HG02943 (cell line): ENCODE results near the gene CYP3A7.
A peak's percentile ranks its signal among the peaks of the same experiment; 100 is the strongest.
"Not testable (repeated sequence)": the region's sequence is repeated elsewhere in the genome, so short reads cannot be mapped to it uniquely, and the experiment has no call there.

Experiments used
- ATAC-seq: cut with Tn5 transposase; IDR thresholded peaks from one replicate; pipeline ENCODE4 v1.9.1; 2021; ENCODE audit warnings: mild to moderate bottlenecking, low read depth, moderate library complexity; ENCODE audit not compliant: unreplicated experiment

CYP3A7 gene

DNA sequence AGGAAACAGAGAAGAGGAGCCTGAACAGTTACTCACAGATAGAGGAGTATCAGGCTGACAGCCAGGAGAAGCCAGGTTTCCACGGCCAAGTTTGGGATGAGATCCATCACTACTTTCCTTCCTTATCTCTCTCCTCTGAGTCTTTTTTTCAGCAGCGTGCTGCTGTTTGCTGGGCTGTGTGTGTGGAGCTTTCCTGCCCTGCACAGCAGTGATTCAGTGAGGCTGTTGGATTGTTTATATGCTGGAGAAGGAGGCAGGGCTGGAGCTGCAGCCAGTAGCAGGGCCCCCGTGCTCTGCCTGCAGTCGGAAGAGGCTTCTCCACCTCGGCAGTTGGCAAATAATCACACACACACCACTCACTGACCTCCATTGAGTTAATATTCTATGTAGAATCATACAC is at the start of gene CYP3A7:
CYP3A7 (minus strand) TSS at position 210 of the 400 bp plus-strand sequence; CDS start at position 107, 103 bp downstream.
- no peak for ATAC-seq

DNA sequence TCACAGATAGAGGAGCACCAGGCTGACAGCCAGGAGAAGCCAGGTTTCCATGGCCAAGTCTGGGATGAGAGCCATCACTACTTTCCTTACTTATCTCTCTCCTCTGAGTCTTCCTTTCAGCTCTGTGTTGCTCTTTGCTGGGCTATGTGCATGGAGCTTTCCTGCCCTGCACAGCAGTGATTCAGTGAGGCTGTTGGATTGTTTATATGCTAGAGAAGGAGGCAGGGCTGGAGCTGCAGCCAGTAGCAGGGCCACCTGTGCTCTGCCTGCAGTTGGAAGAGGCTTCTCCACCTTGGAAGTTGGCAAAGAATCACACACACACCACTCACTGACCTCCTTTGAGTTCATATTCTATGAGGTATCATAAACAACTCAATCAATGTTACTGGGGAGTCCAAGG is 49.0 kb upstream of the CYP3A7 start, which contains the start of gene CYP3A4:
CYP3A4 (minus strand) TSS at position 178 of the 400 bp plus-strand sequence; CDS start at position 75, 103 bp downstream.
- no peak for ATAC-seq

DNA sequence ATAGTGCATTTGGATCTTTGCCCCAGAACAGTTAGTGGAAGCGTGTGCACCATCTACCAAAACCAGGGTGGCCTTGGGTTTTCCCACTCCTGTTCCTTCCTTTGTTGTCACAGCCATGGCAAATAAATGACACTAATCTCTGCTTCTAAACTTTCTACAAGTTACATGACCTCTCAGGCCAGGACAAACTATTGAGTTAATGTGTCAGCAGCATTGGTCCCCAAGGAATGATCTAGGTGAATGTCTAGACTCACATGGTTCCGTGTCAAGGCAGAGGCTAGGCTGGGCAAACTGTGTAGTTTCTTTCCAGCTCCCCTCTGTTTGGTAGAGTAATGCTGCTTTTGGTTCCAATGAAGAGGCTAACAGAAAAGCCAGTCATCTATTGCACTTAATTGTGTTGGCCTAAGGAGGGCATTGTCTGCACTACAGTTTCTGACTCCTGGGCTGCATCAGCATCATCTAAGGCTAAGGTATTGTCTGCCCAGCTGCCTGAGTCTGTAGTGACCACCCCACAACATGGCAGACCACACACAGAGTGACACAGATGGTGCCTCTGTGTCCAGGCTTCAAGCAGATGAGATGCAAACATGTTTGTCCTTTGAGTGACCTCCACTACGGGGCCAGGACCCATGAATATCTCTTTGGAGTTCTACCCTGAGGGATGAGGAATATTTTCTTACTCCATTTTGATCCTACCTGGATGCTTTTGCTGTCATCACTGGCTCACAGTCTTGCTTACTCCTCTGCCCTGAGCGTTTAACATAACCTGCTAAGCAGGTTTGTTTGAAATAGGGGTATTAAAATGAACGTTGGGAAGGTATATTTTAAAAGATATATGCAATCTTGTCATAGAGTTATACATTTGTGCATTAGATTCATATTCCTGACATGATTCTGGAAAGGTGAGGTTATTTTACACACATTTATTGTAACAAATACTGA is 47.3 kb upstream of the CYP3A7 start:
- ATAC-seq, result no peak

DNA sequence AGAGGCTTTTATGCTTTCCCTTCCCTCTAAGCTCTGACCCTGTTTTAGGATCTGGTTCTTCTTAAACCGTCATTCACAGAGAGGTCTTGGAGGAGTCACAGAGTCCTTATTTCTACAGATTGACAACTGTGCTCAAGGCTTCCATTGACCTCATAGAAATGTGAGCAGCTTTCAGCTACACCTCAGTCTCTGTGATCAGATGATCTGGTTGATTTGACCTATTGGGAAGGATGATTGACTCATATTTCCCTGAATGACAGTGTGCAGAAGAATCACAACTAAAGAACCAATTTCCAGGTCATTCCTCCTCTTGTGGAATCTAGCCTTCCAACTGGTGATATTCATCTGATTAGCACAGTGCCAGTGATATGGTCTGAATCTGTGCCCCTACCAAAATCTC is 45.6 kb upstream of the CYP3A7 start:
- no peak for ATAC-seq

DNA sequence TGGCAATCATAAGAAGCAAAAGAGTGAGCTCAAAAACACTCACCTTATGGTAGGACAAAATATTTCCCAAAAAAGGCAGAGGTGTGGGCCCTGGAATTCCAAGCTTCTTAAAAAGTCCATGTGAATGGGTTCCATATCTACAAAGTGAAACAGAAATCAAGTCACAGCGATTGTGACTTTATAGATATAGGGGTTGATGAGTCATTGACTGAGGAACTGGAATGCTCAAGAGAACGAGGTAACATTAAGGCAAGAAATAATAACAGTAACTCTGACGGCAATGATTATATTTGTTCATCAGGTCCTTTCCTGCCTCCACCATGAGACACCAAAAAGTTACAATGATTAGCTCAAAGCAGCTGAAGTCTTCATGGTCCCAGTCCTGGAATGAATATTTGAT is 45.0 kb upstream of the CYP3A7 start:
- ATAC-seq, result no peak

DNA sequence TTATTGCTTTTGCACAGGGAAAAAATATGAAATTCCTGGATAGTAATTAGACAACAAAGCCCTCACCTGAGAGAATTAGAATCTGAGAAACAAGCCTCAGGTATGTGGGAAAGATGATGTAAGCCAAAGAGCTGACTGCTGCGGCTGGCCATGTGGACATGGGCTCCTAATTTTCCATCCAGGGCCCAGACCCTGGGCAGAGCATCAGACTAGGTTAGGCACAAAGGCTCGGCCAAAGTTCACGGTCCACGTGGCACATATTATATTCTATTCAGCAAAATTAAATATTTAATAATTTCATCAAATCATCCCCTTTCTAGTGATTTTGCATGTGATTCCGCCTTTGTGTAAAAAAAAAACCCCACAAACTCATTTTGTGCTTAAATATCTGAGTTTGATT is 43.9 kb upstream of the CYP3A7 start:
- ATAC-seq, result no peak

DNA sequence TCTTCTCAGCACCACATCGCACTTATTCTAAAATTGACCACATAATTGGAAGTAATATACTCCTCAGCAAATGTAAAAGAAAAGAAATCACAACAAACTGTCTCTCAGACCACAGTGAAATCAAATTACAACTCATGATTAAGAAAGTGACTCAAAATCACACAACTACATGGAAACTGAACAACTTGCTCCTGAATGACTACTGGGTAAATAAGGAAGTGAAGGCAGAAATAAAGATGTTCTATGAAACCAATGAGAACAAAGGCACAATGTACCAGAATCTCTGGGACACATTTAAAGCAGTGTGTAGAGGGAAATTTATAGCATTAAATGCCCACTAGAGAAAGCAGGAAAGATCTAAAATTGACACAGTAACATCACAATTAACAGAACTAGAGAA is 38.4 kb upstream of the CYP3A7 start:
- not testable (repeated sequence) for ATAC-seq

DNA sequence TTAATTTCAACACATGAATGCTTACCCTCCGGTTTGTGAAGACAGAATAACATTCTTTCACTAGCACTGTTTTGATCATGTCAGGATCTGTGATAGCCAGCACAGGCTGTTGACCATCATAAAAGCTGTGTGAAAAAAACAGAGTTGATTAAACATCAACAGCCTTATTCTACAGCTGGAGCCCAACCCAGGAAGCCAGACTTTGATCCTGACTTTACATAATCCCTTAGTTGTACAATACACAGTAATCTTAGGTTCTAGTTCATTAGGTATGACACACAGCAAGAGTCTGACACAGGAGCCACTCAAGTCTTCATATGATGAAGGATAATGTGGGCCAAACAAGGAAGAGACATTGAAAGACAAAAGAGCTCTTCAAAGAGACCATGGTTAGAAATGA is 37.6 kb upstream of the CYP3A7 start:
- ATAC-seq, result no peak

DNA sequence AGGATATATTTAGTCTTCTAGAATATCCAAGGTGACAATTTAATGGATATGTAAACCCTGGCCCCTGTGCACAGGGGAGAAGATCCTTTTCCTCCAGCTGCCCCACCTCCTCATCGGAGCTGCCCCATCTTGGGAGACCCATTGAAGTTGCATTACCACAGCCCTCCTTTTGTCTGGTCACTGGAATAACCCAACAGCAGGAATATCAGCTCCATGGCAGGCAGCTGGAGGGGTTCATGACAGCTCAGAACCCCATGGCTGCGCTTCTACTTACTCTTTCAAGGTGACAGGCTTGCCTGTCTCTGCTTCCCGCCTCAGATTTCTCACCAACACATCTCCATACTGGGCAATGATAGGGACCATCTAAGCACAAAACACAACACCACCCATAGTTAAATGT is 34.5 kb upstream of the CYP3A7 start:
- not testable (repeated sequence) for ATAC-seq

DNA sequence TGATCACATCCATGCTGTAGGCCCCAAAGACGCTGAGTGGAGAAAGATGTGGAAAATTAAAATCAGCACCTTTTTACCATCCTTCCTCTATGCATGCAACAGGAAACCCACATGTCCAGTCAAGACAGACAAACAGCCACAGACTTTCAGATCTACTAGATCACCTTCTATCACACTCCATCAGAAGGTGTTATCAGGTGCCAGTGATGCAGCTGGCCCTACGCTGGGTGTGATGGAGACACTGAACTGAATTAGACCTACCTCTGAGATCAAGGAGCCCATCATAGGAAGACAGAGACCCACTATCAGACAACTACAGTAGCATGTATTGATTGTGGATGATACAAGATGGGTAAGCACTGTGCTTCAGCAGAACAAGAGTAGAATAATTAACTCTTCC is 33.5 kb upstream of the CYP3A7 start:
- no peak for ATAC-seq

DNA sequence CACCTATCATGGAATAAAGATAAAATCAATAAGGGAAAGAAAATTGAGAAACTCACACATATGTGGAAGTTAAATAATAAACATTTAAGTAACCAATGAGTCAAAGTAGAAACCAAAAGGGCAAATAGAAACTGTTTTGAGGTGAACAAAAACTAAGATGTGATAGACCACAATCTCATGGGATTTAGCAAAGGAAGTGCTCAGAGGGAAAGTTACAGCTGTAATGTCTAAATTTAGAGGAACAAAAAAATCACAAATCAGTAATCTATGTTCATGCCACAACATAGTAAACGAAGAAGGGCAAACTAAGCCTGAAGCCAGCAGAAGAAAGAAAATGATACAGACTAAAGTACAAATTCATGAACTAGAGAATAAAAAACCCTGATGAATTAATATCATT is 32.7 kb upstream of the CYP3A7 start:
- ATAC-seq, result peak; percentile 71

DNA sequence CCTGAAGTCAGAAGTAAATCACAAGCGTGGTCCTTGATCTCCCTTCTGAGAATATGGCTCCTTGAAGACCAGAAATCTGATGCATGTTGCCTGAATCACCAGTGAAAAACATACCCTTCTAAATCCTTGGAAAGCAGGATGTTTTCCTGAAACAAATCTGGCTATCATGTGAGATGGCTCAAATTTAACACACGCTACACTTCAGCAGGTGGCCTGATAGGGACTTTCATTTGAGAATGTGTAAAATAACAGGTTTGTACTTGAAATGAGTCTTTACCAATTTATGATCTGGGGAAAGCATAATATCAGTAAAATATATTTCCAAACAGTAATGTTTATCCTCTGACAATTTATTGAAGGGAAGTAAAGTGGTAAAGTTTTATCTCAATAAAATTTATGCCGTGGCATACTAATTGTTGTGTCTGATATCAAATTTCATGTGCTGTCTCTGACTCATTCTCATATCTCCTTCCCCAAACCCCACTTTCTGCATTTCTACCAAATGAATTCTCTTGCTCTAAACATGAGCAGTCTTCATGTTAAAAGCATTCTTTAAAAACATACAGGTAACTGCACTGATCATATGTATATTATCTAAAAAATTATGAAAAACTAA is 31.6 kb upstream of the CYP3A7 start:
- ATAC-seq, result no peak

DNA sequence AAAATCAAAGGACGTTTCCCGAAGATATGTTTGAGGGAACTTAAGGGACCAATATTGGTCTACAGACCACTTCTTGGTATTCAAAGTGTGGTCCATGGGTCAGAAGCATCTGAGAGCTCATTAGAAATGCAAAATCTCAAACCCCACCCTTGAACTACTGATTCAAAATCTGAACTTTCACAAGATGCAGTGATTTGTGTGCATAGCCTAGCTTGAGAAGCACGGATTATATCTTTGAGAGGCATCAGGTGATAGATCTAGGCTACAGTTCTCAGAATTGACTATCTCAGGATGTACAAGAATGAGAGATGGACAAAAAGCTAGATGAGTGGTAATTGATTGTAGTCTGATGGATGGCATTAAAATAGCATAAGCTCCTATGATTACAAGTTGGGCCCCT is 29.5 kb upstream of the CYP3A7 start:
- ATAC-seq, result no peak

DNA sequence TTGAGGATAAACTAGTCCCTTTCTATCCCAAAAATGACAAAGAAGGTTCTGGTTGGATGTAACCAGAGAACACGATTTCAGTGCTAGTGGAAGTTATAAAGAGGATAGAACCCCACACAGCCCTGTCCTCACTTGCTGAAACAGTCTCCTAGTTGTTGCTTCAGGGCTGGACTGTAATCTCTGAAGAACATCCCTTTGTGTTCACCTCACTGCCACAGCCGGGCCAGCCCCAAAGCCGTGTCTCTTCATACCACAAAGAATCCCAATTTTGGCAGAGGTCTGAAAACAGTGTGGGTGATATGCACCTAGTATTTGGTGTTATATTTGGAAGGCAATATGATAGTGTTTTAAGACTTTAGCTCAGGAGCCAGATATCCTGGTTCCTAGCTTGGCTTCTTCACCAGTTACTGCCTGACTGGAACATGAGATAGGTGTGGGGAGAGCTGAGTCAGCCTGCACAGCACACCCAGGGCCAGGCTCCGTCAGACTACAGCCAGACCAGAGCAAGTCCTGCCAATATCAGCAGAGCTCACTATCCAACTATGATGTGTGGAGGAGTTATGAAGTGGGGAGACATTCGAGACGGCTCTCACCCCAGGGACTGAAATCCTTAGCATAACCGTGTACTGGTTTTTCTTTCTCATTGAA is 27.8 kb upstream of the CYP3A7 start:
- ATAC-seq, result no peak

DNA sequence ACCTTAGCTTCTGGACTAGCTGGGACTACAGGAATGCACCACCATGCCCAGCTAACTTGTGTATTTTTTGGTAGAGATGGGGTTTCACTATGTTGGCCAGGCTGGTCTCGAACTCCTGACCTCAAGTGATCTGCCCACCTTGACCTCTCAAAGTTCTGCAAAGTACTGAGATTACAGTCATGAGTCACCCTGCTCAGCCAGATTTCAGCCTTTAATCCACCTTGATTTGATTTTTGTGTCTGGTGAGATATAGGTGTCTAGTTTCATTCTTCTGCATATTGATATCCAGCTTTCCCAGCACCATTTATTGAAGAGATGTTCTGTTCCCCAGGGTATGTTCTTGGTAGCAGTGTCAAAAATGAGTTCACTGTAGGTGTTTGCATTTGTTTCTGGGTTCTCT is 20.1 kb upstream of the CYP3A7 start:
- no peak for ATAC-seq

DNA sequence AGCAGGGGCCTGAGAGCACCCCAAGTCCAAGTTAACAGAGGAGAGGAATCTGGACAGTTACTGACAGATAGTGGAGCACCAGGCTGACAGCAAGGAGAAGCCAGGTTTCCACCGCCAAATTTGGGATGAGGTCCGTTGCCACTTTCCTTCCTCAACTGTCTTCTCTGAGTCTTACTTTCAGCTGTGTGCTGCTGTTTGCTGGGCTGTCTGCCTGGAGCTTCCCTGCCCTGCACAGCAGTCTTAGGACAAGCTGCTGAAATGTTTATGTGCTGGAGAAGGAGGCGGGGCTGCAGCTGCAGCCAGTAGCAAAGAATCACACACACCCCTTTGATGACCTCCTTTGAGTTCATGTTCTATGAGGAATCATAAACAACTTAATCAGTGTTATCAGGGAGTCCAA is 17.4 kb upstream of the CYP3A7 start:
- no peak for ATAC-seq

DNA sequence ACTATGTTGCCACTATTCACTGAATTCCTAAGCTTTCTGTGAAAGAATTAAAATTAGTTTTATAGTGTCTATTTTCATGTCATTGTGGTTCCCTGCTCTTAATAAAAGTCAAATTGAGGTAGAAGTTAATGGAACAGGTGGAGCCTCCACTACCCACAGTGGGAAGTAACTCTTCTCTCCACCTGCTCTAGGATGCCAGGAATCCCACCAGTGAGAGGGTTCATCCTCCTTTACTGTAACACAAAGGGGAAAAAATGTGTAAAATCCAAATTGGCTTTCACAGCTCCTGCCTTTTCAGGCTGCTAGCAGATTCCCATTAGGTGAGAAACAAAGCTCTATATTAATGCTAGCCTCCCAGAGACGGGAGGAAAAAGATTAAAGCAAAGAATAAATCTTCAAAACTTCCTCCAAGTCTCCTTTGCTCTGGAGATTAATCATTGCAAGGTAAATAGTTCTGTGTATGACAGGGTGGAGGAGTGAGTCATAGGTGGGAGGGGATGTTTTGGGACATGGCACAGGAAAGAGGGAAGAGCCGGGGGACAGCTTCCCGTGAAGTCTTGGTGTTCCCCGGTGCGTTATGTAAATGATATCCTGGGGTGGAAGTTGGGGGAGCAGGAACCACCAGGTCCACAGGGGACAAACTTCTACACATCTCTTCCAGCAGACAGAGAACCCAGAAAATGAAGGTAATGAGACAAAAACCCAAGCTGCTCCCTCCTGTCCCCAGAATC is 16.5 kb upstream of the CYP3A7 start:
- not testable (repeated sequence) for ATAC-seq

DNA sequence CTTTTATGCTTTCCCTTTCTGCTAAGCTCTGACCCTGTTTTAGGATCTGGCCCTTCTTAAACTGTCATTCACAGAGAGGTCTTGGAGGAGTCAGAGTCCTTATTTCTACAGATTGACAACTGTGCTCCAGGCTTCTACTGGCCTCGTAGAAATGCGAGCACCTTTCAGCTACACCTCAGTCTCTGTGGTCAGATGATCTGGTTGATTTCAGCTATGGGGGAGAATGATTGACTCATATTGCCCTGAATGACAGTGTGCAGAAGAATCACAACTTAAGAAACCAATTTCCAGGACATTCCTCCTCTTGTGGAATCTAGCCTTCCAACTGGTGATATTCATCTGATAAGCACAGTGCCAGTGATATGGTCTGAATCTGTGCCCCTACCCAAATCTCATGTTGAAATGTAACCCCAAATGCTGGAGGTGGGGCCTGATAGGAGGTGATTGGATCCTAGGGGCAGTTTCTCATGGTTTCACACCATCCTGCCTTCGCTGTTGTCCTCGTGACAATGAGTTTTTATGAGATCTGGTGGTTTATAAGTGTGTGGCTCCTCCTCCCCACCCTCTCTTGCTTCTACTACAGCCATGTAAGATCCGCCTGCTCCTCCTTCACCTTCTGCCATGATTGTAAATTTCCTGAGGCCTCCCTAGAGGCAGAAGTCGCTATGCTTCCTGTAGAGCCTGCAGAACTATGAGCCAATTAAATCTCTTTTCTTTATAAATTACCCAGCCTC is 14.0 kb upstream of the CYP3A7 start:
- ATAC-seq, result no peak

DNA sequence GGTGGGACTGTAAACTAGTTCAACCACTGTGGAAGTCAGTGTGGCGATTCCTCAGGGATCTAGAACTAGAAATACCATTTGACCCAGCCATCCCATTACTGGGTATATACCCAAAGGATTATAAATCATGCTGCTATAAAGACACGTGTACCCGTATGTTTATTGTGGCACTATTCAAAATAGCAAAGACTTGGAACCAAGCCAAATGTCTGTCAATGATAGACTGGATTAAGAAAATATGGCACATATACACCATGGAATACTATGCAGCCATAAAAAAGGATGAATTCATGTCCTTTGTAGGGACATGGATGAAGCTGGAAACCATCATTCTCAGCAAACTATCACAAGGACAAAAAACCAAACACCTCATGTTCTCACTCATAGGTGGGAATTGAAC is 11.9 kb upstream of the CYP3A7 start:
- ATAC-seq, result not testable (repeated sequence)

DNA sequence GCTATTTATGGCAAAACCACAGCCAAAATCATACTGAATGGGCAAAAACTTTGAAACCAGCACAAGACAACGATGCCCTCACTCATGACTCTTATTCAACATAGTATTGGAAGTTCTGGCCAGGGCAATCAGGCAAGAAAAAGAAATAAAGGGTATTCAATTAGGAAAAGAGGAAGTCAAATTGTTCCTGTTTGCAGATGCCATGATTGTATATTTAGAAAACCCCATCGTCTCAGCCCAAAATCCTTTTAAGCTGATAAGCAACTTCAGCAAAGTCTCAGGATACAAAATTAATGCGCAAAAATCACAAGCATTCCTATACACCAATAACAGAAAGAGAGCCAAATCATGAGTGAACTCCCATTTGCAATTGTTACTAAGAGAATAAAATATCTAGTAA is 10.4 kb upstream of the CYP3A7 start:
- ATAC-seq, result not testable (repeated sequence)
